Upper lobe of right lung (tissue), 1 donor: ENCODE results near the gene ARF5. TPM values are rescaled to one million over a fixed set of nuclear protein-coding genes. Genes with fewer than 3 reads are reported as not detected.
"Not testable (repeated sequence)": the region's sequence is repeated elsewhere in the genome, so short reads cannot be mapped to it uniquely, and the experiment has no call there.

ENCODE experiments used
- ATAC-seq: fragments of 200-7000 bp; cut with Tn5 transposase; one replicate; pipeline ENCODE4 v1.9.1; 2020; ENCODE audit warnings: mild to moderate bottlenecking, moderate library complexity
- DNase-seq: peaks from one replicate; pipeline ENCODE4 v3.0.0-alpha.2; 2020
- H3K27ac ChIP-seq: fragments of 200-600 bp; one replicate; pipeline ENCODE4 v1.8.0; 2022
- H3K27me3 ChIP-seq: fragments of 200-600 bp; one replicate; pipeline ENCODE4 v1.8.0; 2022; ENCODE audit warnings: mild to moderate bottlenecking
- H3K36me3 ChIP-seq: fragments of 200-600 bp; one replicate; pipeline ENCODE4 v1.8.0; 2022
- H3K4me1 ChIP-seq: fragments of 200-600 bp; one replicate; pipeline ENCODE4 v1.8.0; 2022
- H3K4me3 ChIP-seq: fragments of 200-600 bp; one replicate; pipeline ENCODE4 v1.8.0; 2022; ENCODE audit warnings: mild to moderate bottlenecking
- H3K9me3 ChIP-seq: fragments of 200-600 bp; one replicate; pipeline ENCODE4 v1.8.0; 2022
- intact Hi-C: fragments of 100-400 bp; cut with DNase I; formaldehyde crosslinking; loops from one replicate; pipeline ENCODE4 v1.11.0; 2022
- total RNA-seq: library from RNA; stranded (reverse); fragmentation: NEBNext Ultra II Directional; extraction: Animal tissue kit (Norgen Biotek cat#: 25700); gene quantifications from one replicate; pipeline ENCODE4 v1.2.1, GENCODE V29; 2021
- TF ChIP-seq, protein P1 (sequence below): fragments of 200-600 bp; IDR thresholded peaks from one replicate; pipeline ENCODE4 v1.8.0; 2022; ENCODE audit warnings: antibody characterized with exemption
- donor health status: DM: no; HTN: yes; CAD: no; lungs with severe emphysema.

The ARF5 gene
- total RNA-seq, 1 donor from 2014 or later, result 92.9 TPM

DNA sequence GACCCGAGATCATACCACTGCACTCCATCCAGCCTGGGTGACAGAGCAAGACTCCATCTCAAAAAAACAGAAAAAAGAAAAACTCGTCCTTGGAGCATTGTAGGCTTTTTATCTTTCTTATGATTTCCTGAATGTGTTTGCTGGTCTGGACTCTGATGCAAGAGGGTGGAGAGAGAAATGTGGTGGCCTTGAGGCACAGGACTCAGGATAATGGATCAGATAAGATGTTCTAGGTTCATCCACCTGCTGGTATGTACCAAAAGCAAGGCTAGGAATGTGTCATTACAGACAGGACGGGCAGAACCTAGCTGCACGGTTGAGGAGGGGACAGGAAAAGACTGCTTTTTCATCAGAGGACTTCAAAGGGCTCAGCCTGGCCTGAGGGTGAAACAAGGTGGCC is 36.3 kb upstream of the ARF5 start:
- Histone ChIP-seq H3K9me3 (no peaks in the 10 kb centered on the region), H3K27ac (no peak overlapping the region), H3K36me3 (no peaks in the 10 kb centered on the region), H3K4me1 (no peaks in the 10 kb centered on the region), H3K4me3 (no peak overlapping the region), H3K27me3 (no peaks in the 10 kb centered on the region)
- DNase-seq (no peak), ATAC-seq (no peak)
- TF ChIP-seq, protein P1, sequence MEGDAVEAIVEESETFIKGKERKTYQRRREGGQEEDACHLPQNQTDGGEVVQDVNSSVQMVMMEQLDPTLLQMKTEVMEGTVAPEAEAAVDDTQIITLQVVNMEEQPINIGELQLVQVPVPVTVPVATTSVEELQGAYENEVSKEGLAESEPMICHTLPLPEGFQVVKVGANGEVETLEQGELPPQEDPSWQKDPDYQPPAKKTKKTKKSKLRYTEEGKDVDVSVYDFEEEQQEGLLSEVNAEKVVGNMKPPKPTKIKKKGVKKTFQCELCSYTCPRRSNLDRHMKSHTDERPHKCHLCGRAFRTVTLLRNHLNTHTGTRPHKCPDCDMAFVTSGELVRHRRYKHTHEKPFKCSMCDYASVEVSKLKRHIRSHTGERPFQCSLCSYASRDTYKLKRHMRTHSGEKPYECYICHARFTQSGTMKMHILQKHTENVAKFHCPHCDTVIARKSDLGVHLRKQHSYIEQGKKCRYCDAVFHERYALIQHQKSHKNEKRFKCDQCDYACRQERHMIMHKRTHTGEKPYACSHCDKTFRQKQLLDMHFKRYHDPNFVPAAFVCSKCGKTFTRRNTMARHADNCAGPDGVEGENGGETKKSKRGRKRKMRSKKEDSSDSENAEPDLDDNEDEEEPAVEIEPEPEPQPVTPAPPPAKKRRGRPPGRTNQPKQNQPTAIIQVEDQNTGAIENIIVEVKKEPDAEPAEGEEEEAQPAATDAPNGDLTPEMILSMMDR, result no peak
- intact Hi-C loops, result no loop called here

DNA sequence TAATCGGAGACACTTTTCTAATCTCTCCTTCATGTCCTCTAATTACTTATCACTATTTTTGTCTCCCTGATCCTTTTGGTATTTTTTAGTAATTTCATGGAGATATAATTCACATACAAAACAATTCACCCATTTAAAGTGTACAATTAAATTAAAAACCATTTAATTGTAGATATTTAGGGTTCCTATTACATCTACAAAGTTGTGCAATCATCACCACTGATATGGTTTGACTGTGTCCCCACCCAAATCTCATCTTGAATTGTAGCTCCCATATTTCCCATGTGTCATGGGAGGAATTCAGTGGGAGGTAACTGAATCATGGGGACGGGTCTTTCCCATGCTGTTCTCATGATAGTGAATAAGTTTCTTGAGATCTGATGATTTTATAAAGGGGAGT is 31.8 kb upstream of the ARF5 start:
- H3K4me1 ChIP-seq, result no peaks in the 10 kb centered on the region
- H3K9me3 ChIP-seq, result no peaks in the 10 kb centered on the region
- TF ChIP-seq, protein P1, result no peak
- no peak overlapping the region for H3K27ac ChIP-seq
- H3K36me3 ChIP-seq, result no peaks in the 10 kb centered on the region
- H3K4me3 ChIP-seq, result no peak overlapping the region
- H3K27me3 ChIP-seq, result no peaks in the 10 kb centered on the region
- no peak for ATAC-seq
- no peak for DNase-seq
- intact Hi-C loops, result no loop called here

DNA sequence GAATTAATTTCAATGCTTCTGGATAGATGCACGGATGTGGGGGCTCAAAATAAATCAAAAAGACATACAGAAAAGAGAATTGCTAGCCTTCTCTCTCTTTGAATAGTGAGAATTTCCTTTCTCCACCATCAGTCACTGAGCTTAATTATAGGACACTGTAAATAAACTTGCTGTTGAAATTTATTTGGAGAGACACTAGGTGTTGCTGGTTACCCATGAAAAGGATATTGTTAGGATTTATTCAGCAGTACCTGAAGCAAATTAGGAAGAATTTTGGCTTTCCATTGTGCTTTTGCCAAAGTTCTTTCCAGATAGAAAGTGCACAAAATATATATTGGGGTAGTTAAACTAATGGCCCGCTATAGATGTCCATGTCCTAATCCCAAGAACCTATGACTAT is 30.4 kb upstream of the ARF5 start:
- DNase-seq (no peak), ATAC-seq (no peak)
- Histone ChIP-seq H3K36me3 (no peaks in the 10 kb centered on the region), H3K4me3 (no peak overlapping the region), H3K9me3 (no peaks in the 10 kb centered on the region), H3K4me1 (no peaks in the 10 kb centered on the region), H3K27ac (no peak overlapping the region), H3K27me3 (no peaks in the 10 kb centered on the region)
- intact Hi-C loops, result no loop called here
- TF ChIP-seq, protein P1, result no peak

DNA sequence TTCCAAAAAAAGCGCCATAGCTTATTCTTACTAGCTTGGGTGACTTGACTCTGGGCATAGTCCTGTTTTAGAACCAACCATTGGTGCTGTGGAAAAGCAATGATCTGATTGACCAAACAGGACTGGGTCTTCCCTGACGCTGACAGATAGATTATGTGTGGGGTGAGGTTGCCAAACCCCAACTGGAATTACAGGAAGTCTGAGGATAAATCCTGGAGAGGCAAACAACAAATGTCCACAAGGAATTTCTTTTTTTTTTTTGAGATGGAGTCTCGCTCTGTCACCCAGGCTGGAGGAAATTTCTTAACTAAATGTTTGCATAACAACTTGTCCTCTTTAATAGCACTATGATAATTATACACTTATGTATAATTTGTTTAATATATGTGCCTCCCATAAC is 22.0 kb upstream of the ARF5 start:
- no peaks in the 10 kb centered on the region for H3K4me1 ChIP-seq
- H3K4me3 ChIP-seq, result no peak overlapping the region
- no peak overlapping the region for H3K27ac ChIP-seq
- no peaks in the 10 kb centered on the region for H3K36me3 ChIP-seq
- H3K27me3 ChIP-seq, result no peaks in the 10 kb centered on the region
- intact Hi-C loops, result no loop called here
- TF ChIP-seq, protein P1, result no peak
- no peaks in the 10 kb centered on the region for H3K9me3 ChIP-seq
- DNase-seq, result no peak
- no peak for ATAC-seq

DNA sequence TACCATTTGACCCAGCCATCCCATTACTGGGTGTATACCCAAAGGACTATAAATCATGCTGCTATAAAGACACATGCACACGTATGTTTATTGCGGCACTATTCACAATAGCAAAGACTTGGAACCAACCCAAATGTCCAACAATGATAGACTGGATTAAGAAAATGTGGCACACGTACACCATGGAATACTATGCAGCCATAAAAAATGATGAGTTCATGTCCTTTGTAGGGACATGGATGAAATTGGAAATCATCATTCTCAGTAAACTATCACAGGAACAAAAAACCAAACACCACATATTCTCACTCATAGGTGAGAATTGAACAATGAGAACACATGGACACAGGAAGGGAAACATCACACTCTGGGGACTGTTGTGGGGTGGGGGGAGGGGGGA is 20.2 kb upstream of the ARF5 start:
- H3K9me3 ChIP-seq, H3K27me3 ChIP-seq, DNase-seq, intact Hi-C loops, H3K4me1 ChIP-seq, H3K36me3 ChIP-seq, H3K27ac ChIP-seq, ATAC-seq, H3K4me3 ChIP-seq: not testable (repeated sequence)

DNA sequence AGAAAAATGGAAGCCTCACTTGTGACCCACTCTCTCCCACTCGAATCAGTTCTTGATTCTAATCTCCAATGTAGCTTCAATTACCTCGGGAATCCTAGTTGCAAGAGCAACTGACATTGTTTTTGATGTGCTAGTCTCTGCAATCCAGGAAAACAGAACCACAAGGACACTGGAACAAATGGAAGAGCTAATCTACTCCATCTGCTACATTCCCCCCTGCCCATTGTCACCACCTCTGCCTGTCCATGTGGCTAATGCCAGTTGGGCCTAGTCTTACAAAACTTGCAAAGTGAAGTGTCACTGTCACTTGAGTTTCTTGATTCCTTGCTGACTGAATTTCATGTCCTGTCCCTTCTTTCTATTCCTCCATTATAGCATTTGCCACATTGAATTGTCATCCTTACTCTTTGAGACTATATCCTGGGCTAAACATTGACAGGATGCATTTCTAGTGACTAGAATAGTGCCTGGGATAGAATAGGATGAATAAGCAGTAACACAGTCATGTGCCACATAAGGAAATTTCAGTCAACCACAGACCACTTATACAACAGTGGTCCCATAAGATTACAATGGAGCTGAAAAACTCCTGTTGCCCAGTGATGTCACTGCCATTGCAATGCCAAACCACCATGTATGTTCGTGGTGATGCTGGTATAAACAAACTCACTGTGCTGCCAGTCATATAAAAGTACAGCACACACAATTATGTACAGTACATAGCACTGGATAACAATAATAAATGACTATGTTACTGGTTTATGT is 16.3 kb upstream of the ARF5 start:
- H3K27ac ChIP-seq, result no peak overlapping the region
- TF ChIP-seq, protein P1, result no peak
- no peaks in the 10 kb centered on the region for H3K27me3 ChIP-seq
- no peaks in the 10 kb centered on the region for H3K36me3 ChIP-seq
- DNase-seq (no peak), ATAC-seq (no peak)
- intact Hi-C loops, result no loop called here
- no peak overlapping the region for H3K4me3 ChIP-seq
- H3K4me1 ChIP-seq, result no peaks in the 10 kb centered on the region
- no peaks in the 10 kb centered on the region for H3K9me3 ChIP-seq
